Kasumi-1 (cell line): ENCODE data around the gene ESR2.
"Not testable (repeated sequence)": the region's sequence is repeated elsewhere in the genome, so short reads cannot be mapped to it uniquely, and the experiment has no call there.

Experiments
- DNase-seq, 2 experiments: peaks; one replicate each; lab custom pipeline; 2025; lab: John Stamatoyannopoulos, UW

ESR2 gene

DNA sequence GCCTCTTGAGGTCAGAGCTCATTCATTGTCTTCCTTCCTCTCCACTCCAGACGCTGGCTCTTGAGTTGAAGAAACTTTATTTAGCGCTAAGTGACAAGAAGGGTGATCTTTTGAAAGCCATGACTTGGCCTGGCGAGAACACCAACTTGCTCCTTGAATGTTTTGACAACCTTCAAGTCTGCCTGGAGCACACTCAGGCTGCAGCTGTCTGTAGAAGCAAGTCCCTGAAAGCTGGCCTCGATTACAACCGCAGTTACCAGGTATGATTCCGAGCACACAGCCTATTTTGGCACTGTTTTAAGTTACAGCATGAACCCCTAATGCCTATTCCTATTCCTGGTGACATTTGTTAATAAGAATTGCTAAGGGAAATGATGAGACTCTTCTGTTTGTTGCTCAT, 167.6 kb downstream of the ESR2 start:
- DNase-seq = no peak

DNA sequence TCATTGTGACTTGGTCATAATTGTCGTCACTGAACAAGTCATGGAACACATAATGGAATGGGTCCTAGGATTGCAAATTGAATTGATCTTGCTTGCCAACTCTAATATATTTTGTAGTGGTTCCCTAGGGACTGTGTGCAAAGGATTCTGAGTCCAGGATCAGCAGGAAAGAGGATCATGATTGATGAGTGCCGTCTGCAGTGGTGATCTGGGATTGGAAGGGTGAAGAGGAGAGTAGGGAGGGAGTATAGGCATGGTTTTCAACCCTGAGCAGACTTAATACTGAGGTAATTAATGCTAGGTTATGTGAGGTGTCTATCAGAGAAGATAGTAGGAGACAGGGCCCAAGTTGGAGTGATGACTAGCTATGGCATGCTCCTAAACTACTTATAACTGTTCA, 168.9 kb downstream of the ESR2 start:
- DNase-seq = no peak

DNA sequence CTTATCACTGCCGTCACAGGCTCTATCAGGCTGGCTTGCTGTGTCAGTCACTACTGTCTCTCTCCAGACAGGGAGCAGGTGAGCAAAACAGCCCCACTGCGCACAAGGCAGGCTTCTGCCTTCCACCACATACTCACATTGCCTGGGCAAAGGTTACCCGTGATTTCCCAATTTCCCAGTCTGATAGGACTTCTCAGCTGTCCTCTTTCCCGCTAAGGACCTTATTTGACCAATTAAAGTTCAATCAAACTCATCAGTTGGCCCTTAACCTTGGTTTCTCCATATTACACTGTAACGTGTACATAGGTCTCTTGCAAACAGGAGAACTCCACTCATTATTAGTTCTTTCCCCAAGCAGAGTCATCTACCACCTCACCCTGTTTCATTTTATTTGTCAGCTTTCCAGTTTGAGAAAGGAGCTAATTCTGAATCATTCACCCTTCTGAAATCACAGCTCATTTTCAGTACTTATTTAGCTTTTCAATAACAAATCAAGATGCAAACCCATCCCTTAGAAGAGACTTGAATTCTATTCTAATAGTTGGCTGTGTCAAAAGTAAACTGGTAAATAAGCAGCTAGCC, 170.8 kb downstream of the ESR2 start:
- DNase-seq = no peak

DNA sequence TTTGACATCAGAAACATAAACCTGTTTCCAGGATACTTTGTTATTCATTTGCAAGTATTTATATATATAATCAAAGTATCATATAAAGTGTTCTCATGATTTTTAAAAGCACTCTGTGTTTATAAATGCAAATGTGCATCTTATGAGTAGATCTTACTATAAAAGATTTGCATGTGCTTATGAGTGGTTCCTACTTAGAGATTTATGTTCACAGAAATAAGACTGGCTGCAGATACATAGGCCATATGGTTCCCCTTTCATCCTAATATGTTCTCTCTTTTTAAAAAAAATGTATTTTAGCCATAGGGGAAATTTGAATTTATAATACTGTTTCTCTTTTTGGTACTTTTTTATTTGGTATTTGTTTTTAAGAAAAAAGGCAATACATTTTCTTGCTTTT, 174.2 kb downstream of the ESR2 start:
- DNase-seq = no peak

DNA sequence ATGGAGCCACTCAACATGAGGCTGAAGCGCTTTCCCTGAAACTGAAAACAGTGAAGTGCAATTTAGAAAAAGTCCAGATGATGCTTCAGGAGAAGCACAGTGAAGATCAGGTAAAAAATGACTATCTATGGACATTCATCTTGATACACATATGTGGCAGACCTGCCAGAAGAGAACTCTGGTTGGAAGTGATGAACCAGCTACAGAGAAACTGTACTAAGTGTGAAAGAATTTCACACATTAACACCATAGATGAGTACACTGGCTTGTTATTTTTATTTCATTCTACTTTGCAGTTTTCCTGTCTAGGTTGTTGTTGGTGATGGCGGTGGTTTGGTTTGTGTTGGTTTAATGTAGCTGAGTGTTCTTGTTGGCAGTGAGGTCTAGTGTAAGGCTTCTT, 174.7 kb downstream of the ESR2 start:
- no peak for DNase-seq

DNA sequence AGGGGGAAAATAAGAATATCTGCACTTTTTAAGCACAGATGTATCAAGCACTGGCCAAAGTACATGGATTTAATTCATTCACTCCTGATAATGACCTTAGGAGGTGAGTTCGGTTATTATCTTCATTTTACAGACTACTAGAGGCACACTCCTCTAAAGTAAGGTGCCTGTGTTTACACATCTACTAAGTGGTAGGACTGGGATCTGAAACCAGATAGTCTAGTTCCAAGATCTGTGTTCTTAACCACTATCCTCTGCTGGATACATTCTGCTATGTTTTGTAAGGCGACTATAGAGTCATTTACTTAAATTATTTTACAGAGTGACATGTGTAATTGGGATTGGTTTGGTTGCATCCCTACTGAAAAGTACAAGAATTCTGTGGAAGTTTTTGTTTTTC, 175.3 kb downstream of the ESR2 start:
- DNase-seq = no peak

DNA sequence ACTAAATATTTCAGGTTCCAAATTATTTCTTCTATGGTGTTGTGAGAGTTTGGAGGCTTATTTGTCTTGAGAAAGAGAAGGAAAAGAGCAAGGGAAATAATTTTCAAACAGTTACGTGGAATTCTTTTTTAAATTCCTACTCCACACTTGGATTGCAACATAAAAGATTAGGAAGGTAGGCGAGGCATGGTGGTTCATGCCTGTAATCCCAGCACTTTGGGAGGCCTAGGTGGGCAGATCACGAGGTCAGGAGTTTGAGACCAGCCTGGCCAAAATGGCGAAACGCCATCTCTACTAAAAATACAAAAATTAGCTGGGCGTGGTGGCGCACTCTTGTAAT, 175.8 kb downstream of the ESR2 start:
- DNase-seq = not testable (repeated sequence)

DNA sequence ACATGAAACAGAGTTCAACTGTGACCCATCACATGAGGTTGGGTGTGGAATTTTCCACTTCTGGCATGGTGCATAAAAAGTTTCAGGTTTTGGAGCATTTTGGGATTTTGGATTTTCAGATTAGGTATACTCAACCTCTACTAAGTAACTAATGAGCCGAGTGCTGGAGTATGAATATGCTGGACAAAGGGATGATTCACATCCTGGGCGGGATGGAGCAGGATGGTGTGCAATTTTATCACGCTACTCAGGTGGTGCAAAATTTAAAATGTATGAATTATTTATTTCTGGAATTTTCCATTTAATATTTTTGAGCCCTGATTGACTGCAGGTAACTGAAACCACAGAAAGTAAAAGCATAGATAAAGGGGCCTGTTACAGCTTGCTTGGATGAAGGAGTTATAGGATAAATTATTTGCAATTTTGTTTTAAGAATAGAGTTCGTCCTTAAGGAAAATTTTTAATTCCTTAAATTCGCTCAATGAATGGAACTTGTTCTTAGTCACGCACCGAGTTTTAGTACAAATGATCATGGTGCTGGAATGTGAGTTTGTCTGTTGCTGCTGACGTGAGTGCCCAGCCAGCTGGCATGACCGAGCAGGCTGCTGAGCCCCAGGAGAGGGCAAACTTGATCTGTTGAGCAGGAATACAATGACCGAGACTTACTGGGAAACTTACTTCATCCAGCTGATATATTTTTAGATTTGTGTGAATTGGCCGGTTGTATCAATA, 176.3 kb downstream of the ESR2 start:
- DNase-seq = no peak

DNA sequence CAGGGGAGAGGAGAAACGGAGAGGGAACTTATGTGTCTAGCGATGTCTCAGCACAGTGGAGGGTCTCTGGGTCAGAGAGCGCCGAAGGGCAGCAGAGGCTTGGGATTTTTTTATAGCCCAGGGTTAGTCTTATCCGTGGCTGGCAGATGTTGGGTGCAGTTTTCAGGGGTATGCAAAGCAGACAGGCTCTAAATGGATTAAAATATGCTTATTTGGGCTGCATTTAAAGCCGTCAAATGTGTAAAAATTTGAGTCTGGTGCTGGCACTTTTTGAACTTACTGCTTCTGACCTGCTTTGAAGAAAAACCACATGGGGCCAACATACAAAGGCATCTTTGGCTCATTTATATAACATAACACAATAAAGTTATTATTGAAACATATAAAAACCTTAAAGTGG, 178.8 kb downstream of the ESR2 start:
- DNase-seq = no peak

DNA sequence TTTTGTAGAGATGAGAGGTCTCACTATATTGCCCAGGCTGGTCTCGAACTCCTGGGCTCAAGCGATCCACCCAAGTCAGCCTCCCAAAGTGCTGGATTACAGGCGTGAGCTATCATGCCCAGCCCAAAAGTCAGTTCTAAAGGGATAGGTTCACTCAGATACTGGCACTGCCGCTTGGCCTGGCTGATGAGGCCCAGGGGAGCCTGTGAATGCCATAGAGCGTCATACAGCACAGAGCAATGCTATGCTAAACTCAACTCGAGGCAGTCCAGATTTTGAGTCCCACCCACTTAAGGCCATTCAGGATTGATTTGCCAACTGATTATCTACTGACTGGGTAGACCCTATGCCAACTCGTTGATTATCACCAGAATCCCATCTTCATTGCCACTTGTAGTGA, 179.4 kb downstream of the ESR2 start:
- no peak for DNase-seq

DNA sequence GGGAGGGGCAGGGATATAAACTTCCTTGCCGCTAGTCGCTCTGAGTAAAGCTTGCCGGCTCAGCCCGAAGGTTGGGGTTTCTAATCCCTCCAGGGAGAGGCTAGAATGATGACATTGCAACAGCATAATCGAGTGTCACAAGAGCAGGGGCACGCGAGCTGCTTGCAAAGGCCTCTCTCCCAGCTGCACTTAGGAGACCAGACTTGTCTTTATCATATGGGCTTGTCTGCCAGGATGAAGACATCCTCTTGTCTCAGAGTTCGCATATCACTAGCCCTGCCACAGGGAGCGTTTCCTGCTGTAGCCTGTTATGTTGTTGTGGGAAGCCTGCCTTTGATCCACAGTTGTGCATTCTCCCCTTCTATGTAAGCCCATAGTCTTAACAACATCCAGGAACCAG, 180.0 kb downstream of the ESR2 start:
- no peak for DNase-seq

DNA sequence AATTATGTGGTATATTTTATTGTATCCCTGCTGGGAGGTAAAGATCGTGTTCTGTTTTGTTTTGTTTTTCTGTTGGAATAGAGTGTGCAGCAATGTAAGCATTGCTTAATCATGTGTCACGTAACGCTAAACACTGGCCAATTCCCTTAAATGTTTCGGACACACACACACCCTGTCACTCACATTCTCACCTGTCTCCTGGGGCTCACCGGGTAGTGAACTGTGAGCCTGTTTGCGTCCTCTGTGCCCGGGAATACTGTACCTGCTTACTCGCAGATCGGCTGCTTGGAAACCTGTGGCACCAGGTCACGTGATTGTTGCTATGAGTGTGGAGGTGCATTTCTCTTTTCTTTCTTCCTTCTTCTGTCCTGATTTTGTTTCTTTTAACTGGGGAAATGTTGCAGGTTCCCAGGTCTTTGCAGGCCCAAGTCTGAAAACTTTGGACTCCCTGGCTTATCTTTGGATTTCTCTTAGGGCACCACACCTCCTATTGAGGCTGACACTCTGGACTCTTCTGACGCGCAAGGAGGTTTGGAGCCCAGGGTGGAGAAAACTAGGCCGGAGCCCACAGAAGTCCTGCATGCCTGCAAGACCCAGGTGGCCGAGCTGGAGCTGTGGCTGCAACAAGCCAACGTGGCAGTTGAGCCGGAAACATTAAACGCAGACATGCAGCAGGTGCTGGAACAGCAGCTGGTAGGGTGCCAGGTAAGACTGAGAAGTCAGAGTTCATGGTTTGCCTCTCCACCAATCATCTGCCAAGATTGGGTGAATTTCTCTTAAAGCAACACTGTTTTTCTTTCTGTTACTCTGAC, 181.1 kb downstream of the ESR2 start:
- no peak for DNase-seq

DNA sequence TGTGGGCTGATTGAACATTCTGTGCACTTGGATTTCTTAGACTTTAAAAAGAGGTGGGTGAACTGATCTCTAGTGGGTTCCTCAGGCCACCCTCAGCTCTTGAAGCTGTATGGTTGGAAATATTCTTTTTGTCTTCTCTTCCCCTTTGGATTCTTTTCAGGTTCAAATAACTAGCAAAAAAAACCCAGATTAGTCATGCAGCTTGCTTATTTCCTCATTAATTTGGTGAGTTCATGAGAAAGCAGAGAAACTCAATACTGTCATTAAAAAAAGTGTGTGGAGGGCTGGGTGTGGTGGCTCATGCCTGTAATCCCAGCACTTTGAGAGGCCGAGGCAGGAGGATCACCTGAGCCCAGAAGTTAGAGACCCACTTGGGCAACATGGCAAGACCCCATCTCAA, 183.4 kb downstream of the ESR2 start:
- DNase-seq = no peak

DNA sequence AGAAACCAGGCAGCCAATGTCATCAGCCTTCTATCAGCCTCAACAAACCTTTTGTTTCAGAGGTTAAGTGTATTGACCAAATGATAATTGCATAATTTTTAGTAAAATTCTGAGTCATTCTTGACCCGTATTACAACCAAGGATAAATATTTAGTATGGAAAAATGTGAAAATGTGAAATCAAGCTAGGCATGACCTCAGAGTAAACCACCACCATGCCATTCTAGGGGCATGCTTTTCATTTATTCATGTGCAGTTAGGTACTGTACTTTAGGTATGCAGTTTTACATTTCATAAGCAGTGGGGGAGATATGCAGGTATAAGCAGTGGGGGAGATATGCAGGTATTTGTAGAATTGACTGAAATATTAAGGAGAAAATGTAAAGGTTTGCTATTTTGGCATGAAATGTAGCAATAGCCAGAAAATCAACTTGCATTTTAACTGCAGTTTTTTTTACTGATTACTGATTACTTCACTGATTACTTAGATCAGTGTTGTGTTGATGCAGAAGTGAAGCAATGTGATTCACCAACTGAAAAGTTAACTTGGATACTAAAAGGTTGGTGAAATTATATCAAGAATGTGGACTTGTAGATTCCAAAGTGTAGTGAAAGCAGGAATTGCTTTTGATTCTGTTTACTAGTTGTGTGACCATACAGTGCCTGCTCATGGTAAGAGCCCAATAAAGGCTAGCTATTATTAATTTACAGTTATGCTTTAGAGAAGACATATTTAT, 184.2 kb downstream of the ESR2 start:
- DNase-seq = no peak

DNA sequence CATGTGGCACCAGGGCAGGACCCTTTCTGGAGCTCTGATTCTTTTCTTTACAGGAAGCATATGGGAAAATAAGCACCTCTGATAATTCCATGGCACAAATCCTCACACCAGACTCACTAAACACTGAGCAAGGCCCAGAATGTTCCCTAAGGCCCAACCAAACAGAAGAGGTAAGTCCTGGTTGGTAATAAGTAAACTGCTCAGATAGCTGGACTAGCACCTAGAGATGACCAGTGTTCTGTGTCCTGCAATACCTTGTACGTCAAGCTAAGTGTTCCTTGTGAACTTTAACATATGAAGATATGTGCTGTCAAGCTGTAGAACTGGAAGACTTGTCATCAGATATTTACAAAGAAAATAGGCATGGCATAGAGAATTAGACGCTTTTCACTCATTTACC, 186.7 kb downstream of the ESR2 start:
- no peak for DNase-seq

DNA sequence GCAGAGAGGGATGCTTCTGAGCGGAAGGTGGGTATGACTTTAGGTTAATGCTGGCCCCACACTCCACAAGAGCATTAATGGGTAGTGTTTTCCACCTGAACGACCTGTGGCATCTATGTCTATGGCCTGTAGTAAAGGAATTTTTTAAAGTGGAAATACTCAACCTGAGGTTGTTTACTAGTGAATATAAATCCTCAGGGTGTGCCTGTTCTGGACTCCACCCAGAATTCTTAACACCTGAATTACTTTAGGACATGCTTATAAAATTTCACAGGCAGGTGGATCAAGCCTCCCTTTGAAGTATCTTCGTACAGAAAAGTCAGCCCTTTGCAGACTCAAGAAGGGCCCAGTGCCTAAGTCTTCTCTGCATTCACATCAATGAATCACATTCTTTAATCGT, 196.1 kb downstream of the ESR2 start:
- no peak for DNase-seq

DNA sequence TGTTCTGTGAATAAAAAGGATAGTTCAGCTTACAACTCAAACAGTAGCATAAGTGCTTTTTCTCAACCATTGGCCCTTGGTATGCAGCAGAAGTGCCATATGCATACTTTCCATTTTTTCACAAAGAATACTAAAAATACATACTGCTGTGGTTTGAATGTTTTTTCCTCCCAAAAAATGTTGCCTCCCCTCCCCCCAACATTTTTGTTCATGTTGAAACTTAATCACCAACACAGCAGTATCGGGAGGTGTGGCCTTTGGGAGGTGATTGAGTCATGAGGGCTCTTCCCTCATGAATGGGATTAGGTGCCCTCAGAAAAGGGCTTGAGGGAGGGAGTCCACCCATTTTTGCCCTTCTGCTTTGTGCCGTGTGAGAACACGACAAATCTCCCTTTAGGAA, 198.6 kb downstream of the ESR2 start:
- DNase-seq = no peak

DNA sequence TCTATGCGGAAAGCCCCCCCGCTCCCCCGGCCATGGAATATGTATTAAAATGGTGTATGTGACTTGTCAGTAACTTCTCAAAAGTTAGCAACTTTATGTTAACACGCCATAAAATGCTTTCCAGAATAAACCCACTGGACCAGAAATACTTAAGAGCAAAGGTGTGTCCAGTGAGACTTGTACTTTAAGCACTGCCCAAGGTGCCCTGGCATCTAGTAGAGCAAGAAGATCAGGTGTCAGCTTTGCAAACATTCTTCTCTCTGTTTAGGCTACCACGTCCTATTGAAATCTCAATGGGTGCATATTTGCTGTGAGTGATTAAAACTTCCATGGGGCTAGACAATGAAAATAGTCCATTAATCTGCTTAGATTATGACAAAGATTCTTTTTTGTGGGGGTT, 201.2 kb downstream of the ESR2 start:
- DNase-seq = no peak

DNA sequence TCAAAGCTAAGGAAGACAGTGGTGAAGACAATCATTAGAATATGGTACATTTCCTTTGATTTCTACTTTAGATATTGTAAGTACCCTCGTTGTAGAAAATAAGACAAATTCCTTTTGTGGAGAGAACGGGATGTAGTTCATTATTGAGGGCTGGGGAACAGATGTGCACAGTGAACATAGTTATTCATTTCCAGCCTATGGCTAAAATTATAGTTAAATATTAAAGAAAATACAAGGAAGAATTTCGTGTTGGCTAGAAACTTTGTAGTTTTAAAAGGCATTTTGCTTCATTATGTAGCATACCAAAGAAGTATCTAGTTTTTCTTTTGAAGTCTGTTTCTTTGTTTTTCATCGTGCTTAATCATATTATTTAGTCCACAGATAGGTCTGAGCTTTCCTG, 201.8 kb downstream of the ESR2 start:
- DNase-seq = no peak

DNA sequence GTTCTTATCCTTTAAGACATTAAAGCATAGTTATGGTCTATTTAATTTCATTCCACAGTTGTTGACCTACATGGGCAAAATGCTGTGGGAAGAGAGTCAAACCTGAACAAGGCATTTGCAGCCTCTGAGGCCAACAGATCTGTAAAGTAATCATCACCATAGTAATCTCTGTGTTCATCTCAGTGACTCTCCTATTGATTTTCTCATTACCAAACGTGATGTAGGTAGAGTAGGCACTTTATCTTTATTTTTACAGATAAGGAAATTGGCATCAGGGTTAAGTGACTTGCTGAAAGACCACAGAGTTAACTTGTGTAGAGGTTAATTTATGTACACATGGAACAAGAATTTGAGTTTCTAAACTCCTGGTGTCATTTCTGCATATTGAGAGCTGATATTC, 203.0 kb downstream of the ESR2 start:
- DNase-seq = no peak

DNA sequence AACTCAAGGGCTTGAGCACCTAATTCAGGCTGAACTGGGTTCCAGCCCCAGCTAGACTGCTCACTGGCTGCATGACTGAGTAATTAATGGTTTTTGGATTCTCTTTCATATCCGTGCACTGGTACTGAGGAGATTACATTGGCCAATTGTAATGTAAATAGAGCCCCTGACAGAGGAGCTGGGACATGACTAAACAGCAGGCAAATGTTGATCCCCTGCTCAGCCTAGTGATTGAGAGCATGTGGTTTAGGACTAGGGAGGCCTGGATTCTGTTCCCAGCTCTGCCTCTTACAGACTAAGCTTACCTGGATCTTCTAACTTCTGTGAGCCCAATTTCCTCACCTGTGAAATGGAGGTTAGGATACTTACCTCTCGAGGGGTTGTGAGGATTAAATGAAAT, 204.3 kb downstream of the ESR2 start:
- DNase-seq = no peak

DNA sequence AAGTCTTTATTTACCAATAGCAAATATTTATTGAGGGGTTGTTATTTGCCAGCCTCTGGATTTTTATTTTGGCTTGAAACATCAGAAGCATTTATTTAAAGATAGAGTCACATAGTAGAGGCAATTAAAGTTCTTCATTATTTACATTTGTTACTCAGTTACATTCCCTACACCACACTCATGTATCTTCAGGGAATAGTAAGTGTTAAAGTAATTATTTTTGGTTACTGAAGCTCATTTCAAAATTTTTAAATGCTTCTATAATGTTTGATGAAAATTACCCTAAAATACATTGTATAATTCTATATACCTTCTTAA, 205.6 kb downstream of the ESR2 start:
- no peak for DNase-seq

DNA sequence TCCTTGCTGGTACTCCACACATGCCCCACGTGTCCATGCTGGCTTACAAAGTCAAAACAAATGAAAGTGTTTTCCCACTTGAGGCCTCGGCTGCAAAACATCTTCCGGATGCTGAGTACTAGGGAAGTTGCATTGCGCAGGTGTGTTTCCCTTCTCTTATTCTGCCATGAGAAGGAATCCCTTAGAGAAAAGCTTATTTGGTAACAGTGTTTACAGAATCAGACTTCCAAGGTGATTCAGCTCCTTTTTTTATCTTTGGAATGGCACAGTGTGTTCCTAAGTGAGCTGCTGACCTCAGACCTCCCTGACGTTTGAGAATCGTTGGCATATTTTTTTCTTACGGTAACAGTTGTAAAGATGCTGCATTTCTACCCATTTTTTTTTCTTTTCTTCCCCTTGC, 211.3 kb downstream of the ESR2 start:
- no peak for DNase-seq
